ENCODE data around the gene PCNX3.
A peak's percentile ranks its signal among the peaks of the same experiment; 100 is the strongest.
"Not testable (repeated sequence)": the region's sequence is repeated elsewhere in the genome, so short reads cannot be mapped to it uniquely, and the experiment has no call there.

The PCNX3 gene

DNA sequence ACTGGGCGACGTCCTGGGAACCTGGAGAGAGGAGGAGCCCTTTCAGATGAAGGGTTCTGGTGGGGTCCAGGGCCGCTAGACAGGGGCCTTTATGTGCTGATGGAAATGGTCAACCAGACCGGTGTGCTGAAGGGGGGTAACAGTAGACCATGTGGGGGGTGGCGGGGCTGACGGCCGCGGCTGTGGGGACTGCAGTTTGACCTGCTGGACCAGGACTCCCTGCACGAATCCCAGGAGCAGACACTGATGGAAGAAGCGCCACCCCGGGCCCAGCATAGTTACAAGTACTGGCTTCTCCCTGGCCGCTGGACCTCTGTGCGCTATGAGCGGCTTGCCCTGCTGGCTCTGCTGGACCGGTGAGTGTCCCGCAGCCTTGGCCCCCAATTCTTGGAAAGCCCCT lies 6.4 kb downstream of the PCNX3 start:
- DNase-seq, result no peak

- no peak for DNase-seq
Observed at GRCh38 chr11:65623177-65623576, 7.6 kb downstream of the PCNX3 start.

- DNase-seq, result no peak
Observed at GRCh38 chr11:65623852-65624616, 8.5 kb downstream of the PCNX3 start.

DNA sequence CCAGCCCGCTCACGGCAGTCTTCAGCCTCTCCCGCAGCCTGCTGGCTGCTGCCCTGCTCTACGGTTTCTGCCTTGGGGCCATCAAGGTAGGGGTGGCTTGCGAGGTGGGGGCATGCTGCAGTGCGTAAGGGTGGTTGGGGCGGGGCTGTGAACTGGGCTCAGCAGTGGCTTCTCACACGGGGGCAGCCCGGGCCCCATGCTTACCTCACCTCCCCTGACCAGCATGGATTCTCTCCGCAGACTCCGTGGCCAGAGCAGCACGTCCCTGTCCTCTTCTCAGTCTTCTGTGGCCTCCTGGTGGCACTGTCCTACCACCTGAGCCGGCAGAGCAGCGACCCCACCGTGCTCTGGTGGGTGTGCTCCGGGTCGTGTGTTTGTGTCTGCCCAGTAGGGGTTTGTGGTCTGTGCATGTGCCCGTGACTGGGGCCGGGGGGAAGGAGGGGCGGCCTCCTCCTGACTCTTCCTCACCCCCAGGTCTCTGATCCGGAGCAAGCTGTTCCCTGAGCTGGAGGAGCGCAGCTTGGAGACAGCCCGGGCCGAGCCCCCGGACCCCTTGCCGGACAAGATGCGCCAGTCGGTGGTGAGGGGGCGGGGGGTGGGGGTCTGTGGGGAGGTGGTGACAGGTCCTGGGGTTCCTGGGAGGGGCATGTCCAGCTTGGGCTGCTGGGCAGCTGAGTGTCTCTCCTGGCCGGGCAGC lies 9.5 kb downstream of the PCNX3 start:
- no peak for DNase-seq

GRCh38 chr11:65625628-65626342 lies 10.2 kb downstream of the PCNX3 start:
- peak; percentile 74 for DNase-seq

- no peak for DNase-seq
Observed at GRCh38 chr11:65627202-65627601, 11.6 kb downstream of the PCNX3 start.

GRCh38 chr11:65629579-65629978 lies 14.0 kb downstream of the PCNX3 start:
- DNase-seq, result no peak

- no peak for DNase-seq
Observed at GRCh38 chr11:65630215-65630614, 14.6 kb downstream of the PCNX3 start.

GRCh38 chr11:65633390-65634108 lies 18.0 kb downstream of the PCNX3 start:
- DNase-seq, result no peak

- no peak for DNase-seq
Observed at GRCh38 chr11:65634109-65634436, 18.5 kb downstream of the PCNX3 start.

- DNase-seq, result no peak
Observed at GRCh38 chr11:65634440-65634839, 18.9 kb downstream of the PCNX3 start.

GRCh38 chr11:65634905-65635731 lies 19.5 kb downstream of the PCNX3 start:
- DNase-seq, result no peak

GRCh38 chr11:65636108-65637031 lies 20.8 kb downstream of the PCNX3 start:
- DNase-seq, result no peak

- DNase-seq, result no peak
Observed at GRCh38 chr11:65637032-65637557, 21.5 kb downstream of the PCNX3 start.

DNA sequence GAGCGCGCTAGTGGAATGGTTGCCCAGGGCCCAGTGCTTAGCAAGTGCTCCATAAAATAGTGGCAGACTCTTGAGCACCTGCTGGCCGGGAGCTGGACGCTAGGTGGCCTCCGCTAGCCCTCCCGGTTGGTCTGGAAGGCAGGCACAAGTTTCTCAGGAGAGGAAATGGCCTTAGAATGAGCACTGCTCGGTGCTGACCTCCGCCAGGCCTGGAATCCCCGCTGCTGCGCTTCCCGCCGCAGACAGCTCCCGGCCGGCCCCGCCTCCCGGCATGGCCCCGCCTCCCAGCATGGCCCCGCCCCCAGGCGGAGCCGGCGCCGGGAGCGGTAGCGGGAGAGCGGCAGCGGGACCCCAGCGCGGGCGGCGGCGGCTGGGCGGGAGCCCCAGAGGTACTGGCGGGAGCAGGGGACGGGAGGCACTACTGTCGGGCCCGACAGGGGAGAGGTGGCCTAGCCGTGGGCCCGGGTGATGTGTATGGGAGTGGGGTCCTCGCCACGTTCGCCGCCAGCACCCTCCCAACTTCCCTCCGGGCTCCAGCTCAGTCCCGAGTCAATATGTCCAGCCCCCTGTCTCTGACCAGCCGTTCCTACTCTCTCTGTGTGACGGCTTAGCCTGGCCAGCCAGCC lies 22.3 kb downstream of the PCNX3 start, which contains the start of gene SIPA1:
Gene SIPA1 (plus strand): TSS at position 308 of the 626 bp plus-strand sequence. CDS start 2,821 bp downstream, outside the sequence.
- peak; percentile 75 for DNase-seq

DNA sequence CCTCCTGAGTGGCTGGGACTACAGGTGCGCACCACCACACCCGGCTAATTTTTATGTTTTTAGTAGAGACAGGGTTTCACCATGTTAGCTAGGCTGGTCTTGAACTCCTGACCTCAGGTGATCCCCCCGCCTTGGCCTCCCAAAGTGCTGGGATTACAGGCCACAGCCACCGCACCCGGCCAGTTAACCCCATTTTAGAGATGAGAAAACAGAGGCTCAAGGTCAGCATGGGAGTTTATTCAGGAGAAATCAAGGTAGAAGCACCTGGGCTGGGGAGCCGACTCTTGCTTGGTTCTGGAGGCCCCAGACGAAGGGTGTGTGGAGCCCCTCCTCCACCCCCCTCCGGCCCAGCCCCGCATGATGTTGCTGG lies 23.6 kb downstream of the PCNX3 start:
- not testable (repeated sequence) for DNase-seq

GRCh38 chr11:65639623-65640482 lies 24.3 kb downstream of the PCNX3 start:
- DNase-seq, result peak; percentile 95

- peak; percentile 85 for DNase-seq
Observed at GRCh38 chr11:65640483-65641296, 25.1 kb downstream of the PCNX3 start.

All from CD4-positive, alpha-beta T cell treated with Interleukin-15 for 1 hour (primary cell).